Endothelial cell of umbilical vein (primary cell): ENCODE measurements around the gene ADAM22. TPM values are rescaled to one million over a fixed set of nuclear protein-coding genes. Genes with fewer than 3 reads are reported as not detected.

Experiments
- BruUV-seq: library from RNA; stranded (reverse); fragments of 400-500 nt; replicated peaks from 2 replicates; lab custom pipeline; 2021; lab: Mats Ljungman, UMichigan
- CTCF ChIA-PET: fragments of 300-600, 350-600 bp; sonication (Branson Sonifier 250); formaldehyde crosslinking; loops from one replicate; lab custom pipeline; 2021; ENCODE audit warnings: antibody characterized with exemption, inconsistent platforms; lab: Charles Lee
- POLR2A ChIA-PET: fragments of 300-600, 350-600 bp; sonication (Branson Sonifier 250); formaldehyde crosslinking; loops from one replicate; lab custom pipeline; 2021; ENCODE audit warnings: antibody characterized with exemption, inconsistent platforms; lab: Charles Lee
- DNase-seq: peaks from one replicate; pipeline ENCODE4 v3.0.0-alpha.2; 2011; ENCODE audit warnings: low read depth, low spot score
- FAIRE-seq: peaks from 2 replicates; lab custom pipeline; 2011; peaks lifted over from hg19 to GRCh38; lab: Jason Lieb, UNC
- H2AFZ ChIP-seq: 2 replicates; pipeline ENCODE4 v1.6.0; 2012; ENCODE audit warnings: low read depth, low read length, control low read depth, inconsistent platforms
- H3K27ac ChIP-seq: 2 replicates; pipeline ENCODE4 v1.5.1; 2011; ENCODE audit warnings: low read depth, mild to moderate bottlenecking, control low read depth, low read length, moderate library complexity; ENCODE audit not compliant: insufficient read depth
- H3K27me3 ChIP-seq, 2 experiments: 2 replicates each; pipeline versions ENCODE4 v1.6.0 to v1.6.1; 2011; ENCODE audit warnings: low read length in 2 of 2, mixed read lengths in 1 of 2; ENCODE audit not compliant: control insufficient read depth in 2 of 2, insufficient read depth in 2 of 2
- H3K36me3 ChIP-seq, 2 experiments: 2 replicates in 1 of 2; 3 replicates in 1 of 2; pipeline ENCODE4 v1.5.1; 2011; ENCODE audit warnings: low read length in 2 of 2, mild to moderate bottlenecking in 1 of 2, moderate library complexity in 1 of 2; ENCODE audit not compliant: control insufficient read depth in 2 of 2, insufficient read depth in 2 of 2; ENCODE audit errors: extremely low read depth in 1 of 2
- H3K4me1 ChIP-seq: 3 replicates; pipeline ENCODE4 v1.5.1; 2011; ENCODE audit warnings: mild to moderate bottlenecking, low read length; ENCODE audit not compliant: control insufficient read depth, insufficient read depth; ENCODE audit errors: extremely low read depth
- H3K4me2 ChIP-seq: 2 replicates; pipeline ENCODE4 v1.6.1; 2011; ENCODE audit warnings: low read length, control low read depth, mixed read lengths; ENCODE audit not compliant: insufficient read depth
- H3K4me3 ChIP-seq, 3 experiments: fragments of 200-600 bp in 1 of 3; sonication (generic), shearing (Covaris generic) in 1 of 3; replicated peaks in 1 of 3; 2 replicates each; pipeline ENCODE4 v1.5.1; 2011 to 2016; ENCODE audit warnings: control low read depth in 3 of 3, low read length in 3 of 3, mild to moderate bottlenecking in 2 of 3, inconsistent platforms in 1 of 3, low read depth in 1 of 3, moderate library complexity in 1 of 3; ENCODE audit not compliant: insufficient read depth in 1 of 3
- H3K79me2 ChIP-seq: 2 replicates; pipeline ENCODE4 v1.6.0; 2012; ENCODE audit warnings: low read length, inconsistent platforms; ENCODE audit not compliant: control insufficient read depth, insufficient read depth
- H3K9ac ChIP-seq: replicated peaks from 2 replicates; pipeline ENCODE3; 2011; ENCODE audit warnings: low read length, control low read depth; ENCODE audit not compliant: insufficient read depth; ENCODE audit errors: extremely low read depth
- H3K9me1 ChIP-seq: replicated peaks from 3 replicates; pipeline ENCODE4 v1.6.0; 2011; ENCODE audit warnings: mild to moderate bottlenecking, low read length; ENCODE audit not compliant: control insufficient read depth, insufficient read depth; ENCODE audit errors: extremely low read depth
- H3K9me3 ChIP-seq: replicated peaks from 2 replicates; pipeline ENCODE4 v1.5.1; 2012; ENCODE audit warnings: low read length, inconsistent platforms; ENCODE audit not compliant: control insufficient read depth, insufficient read depth
- H4K20me1 ChIP-seq: replicated peaks from 2 replicates; pipeline ENCODE3; 2011; ENCODE audit warnings: mild to moderate bottlenecking, low read length; ENCODE audit not compliant: control insufficient read depth, insufficient read depth; ENCODE audit errors: extremely low read depth
- EZH2 ChIP-seq: IDR thresholded peaks from 2 replicates; pipeline ENCODE4 v1.6.1; 2012; ENCODE audit warnings: borderline replicate concordance, low read depth, mild to moderate bottlenecking, moderate library complexity, low read length, inconsistent platforms; ENCODE audit not compliant: severe bottlenecking
- FOS ChIP-seq: IDR thresholded peaks from 2 replicates; pipeline ENCODE4 v1.6.1; 2011; ENCODE audit warnings: mild to moderate bottlenecking, low read length, moderate library complexity, borderline replicate concordance; ENCODE audit not compliant: insufficient read depth
- GATA2 ChIP-seq: IDR thresholded peaks from 2 replicates; pipeline ENCODE4 v1.7.0; 2011; ENCODE audit warnings: low read depth, mild to moderate bottlenecking, moderate library complexity, mixed read lengths, low read length; ENCODE audit not compliant: insufficient read length, insufficient read depth
- JUN ChIP-seq: IDR thresholded peaks from 2 replicates; pipeline ENCODE4 v1.6.1; 2011; ENCODE audit warnings: borderline replicate concordance, low read depth; ENCODE audit not compliant: insufficient read length, insufficient read depth
- MYC ChIP-seq: IDR thresholded peaks from one replicate; pipeline ENCODE4 v1.6.1; 2011; ENCODE audit warnings: mild to moderate bottlenecking, low read depth, low read length
- POLR2A ChIP-seq: IDR thresholded peaks from 2 replicates; pipeline ENCODE4 v1.6.1; 2012; ENCODE audit warnings: low read depth, mild to moderate bottlenecking, control low read depth, low read length
- POLR2AphosphoS5 ChIP-seq: IDR thresholded peaks from 2 replicates; pipeline ENCODE4 v1.6.1; 2012; ENCODE audit warnings: low read depth, mild to moderate bottlenecking, control low read depth, low read length, moderate library complexity; ENCODE audit not compliant: insufficient read depth
- dilution Hi-C: fragments of 300-500 bp; cut with MboI; formaldehyde crosslinking; loops from one replicate; pipeline ENCODE4 v1.15.0; 2019; ENCODE audit warnings: low sequenced_read_pairs; ENCODE audit not compliant: extremely low pct_ligation_motif_present
- intact Hi-C: fragments of 100-400 bp; cut with micrococcal nuclease; formaldehyde crosslinking; loops from one replicate; pipeline ENCODE4 v1.10.0; 2022
- polyA plus RNA-seq, 4 experiments: library from polyadenylated mRNA; depleted of rRNA in 3 of 4; stranded (reverse) in 3 of 4; unstranded in 1 of 4; fragments of >200 nt; gene quantifications; 2 replicates each; pipeline versions ENCODE4 v1.2.1 to v1.2.3, GENCODE V29; 2011 to 2012; ENCODE audit warnings: missing spikeins in 1 of 4
- total RNA-seq: library from RNA; stranded (reverse); gene quantifications from 2 replicates; pipeline ENCODE4 v1.2.3, GENCODE V29; 2021
- TF ChIP-seq, protein P1 (sequence below): IDR thresholded peaks from 2 replicates; pipeline ENCODE4 v1.6.1; 2011; ENCODE audit not compliant: insufficient read depth, insufficient read length
- TF ChIP-seq, protein P2 (sequence below), 2 donors: IDR thresholded peaks; 1 replicate in 1 of 2; 2 replicates in 1 of 2; pipeline ENCODE4 v1.5.1; 2011; ENCODE audit warnings: low read length in 2 of 2, mild to moderate bottlenecking in 2 of 2, moderate library complexity in 2 of 2, control low read depth in 1 of 2, inconsistent platforms in 1 of 2, low read depth in 1 of 2; ENCODE audit not compliant: insufficient read depth in 1 of 2; ENCODE audit errors: extremely low read depth in 1 of 2

Gene ADAM22
- total and polyA plus RNA-seq, 2 donors (not counting 3 experiments of a cell fraction or from before 2014, with no cell fraction given): 0.33 to 0.53 TPM

DNA sequence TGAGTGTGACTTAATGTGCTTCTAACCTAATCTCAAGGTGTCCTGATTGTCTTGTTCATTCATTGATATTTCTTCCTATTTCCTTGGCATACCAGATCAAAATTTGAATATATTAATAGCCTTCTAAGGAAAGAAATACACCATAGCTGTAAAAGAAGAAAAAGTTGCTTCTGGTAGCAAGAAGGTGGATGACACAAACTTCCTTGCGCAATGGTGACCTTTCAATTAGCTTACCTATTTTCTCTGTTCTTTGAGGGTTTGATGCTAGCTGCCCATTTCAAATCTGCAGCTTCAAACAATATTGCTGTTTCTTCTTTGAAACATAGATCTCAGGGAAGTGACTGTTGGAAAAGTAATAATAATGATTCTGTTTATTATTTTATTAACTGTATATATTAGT, 108.8 kb downstream of the ADAM22 start:
- TF ChIP-seq GATA2 (no peak), FOS (no peak), POLR2A (no peak), POLR2AphosphoS5 (no peak), MYC (no peak), EZH2 (no peak), JUN (no peak)
- TF ChIP-seq, protein P1, sequence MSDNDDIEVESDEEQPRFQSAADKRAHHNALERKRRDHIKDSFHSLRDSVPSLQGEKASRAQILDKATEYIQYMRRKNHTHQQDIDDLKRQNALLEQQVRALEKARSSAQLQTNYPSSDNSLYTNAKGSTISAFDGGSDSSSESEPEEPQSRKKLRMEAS: no peak
- TF ChIP-seq, protein P2, sequence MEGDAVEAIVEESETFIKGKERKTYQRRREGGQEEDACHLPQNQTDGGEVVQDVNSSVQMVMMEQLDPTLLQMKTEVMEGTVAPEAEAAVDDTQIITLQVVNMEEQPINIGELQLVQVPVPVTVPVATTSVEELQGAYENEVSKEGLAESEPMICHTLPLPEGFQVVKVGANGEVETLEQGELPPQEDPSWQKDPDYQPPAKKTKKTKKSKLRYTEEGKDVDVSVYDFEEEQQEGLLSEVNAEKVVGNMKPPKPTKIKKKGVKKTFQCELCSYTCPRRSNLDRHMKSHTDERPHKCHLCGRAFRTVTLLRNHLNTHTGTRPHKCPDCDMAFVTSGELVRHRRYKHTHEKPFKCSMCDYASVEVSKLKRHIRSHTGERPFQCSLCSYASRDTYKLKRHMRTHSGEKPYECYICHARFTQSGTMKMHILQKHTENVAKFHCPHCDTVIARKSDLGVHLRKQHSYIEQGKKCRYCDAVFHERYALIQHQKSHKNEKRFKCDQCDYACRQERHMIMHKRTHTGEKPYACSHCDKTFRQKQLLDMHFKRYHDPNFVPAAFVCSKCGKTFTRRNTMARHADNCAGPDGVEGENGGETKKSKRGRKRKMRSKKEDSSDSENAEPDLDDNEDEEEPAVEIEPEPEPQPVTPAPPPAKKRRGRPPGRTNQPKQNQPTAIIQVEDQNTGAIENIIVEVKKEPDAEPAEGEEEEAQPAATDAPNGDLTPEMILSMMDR (IDR thresholded peaks at IDR 0.05; ENCODE audit: extremely low read depth in 1 of 2, insufficient read depth in 1 of 2, low read depth in 1 of 2, low read length in 2 of 2): no peak
- Histone ChIP-seq H2AFZ (no peak overlapping the region), H3K4me1 (no peaks in the 10 kb centered on the region), H4K20me1 (no peaks in the 10 kb centered on the region), H3K27ac (no peak overlapping the region), H3K9me3 (no peaks in the 10 kb centered on the region), H3K4me2 (no peak overlapping the region), H3K79me2 (no peaks in the 10 kb centered on the region), H3K9me1 (no peaks in the 10 kb centered on the region), H3K27me3 (no peaks in the 10 kb centered on the region), H3K36me3 (no peaks in the 10 kb centered on the region), H3K4me3 (no peak overlapping the region), H3K9ac (no peak overlapping the region)
- CTCF ChIA-PET: interaction anchor here (1.5 kb wide), 1 partner anchor 29 kb away, joined by 3 read pairs; no protein-coding TSS in a partner anchor
- FAIRE-seq (no peak), DNase-seq (no peak)
- POLR2A ChIA-PET: no interaction called here
- intact Hi-C loops (no loop called here), dilution Hi-C loops (no loop called here)
- no TSS peak for BruUV-seq
